HepG2 (cell line): Measurements from ENCODE around the gene LMBRD2. TPM values are rescaled to one million over a fixed set of nuclear protein-coding genes. Genes with fewer than 3 reads are reported as not detected.

Source experiments
- ARHGAP35 ChIP-seq: sonication (generic); formaldehyde crosslinking; IDR thresholded peaks from 2 replicates; pipeline ENCODE4 v1.9.0; 2022; ENCODE audit warnings: mild to moderate bottlenecking, inconsistent platforms, moderate library complexity, missing genetic modification reagents, borderline replicate concordance
- ARID3A ChIP-seq: IDR thresholded peaks from 2 replicates; pipeline ENCODE4 v1.6.1; 2012; ENCODE audit warnings: low read depth, low read length, improper control_type of control experiment
- BCLAF1 ChIP-seq: fragments of 450-650 bp; IDR thresholded peaks from 2 replicates; pipeline ENCODE4 v1.6.1; 2017; ENCODE audit warnings: mild to moderate bottlenecking
- FOXO4 ChIP-seq: sonication (generic); formaldehyde crosslinking; conservative IDR thresholded peaks from 2 replicates; pipeline ENCODE4 v1.8.1; 2023; ENCODE audit warnings: missing genetic modification reagents
- FUBP1 ChIP-seq: sonication (generic); formaldehyde crosslinking; IDR thresholded peaks from 2 replicates; pipeline ENCODE4 v1.5.1; 2020; ENCODE audit warnings: missing genetic modification reagents, mild to moderate bottlenecking, borderline replicate concordance
- HHEX ChIP-seq: IDR thresholded peaks from 2 replicates; pipeline ENCODE4 v1.6.1; 2016; ENCODE audit warnings: control low read depth
- IKZF4 ChIP-seq: sonication (generic); formaldehyde crosslinking; IDR thresholded peaks from 2 replicates; pipeline ENCODE4 v1.5.1; 2020; ENCODE audit warnings: borderline replicate concordance, mild to moderate bottlenecking, low read depth, missing genetic modification reagents; ENCODE audit errors: not compliant biosample characterization
- KLF6 ChIP-seq: IDR thresholded peaks from 2 replicates; pipeline ENCODE4 v1.8.0; 2016; ENCODE audit warnings: missing biosample characterization, missing genetic modification reagents
- MEF2D ChIP-seq: sonication (generic); formaldehyde crosslinking; IDR thresholded peaks from 2 replicates; pipeline ENCODE4 v1.5.1; 2020; ENCODE audit warnings: mild to moderate bottlenecking, missing genetic modification reagents
- RBAK ChIP-seq: sonication (generic); formaldehyde crosslinking; IDR thresholded peaks from 2 replicates; pipeline ENCODE4 v1.5.1; 2020; ENCODE audit warnings: mild to moderate bottlenecking, missing genetic modification reagents
- RELA ChIP-seq: sonication (generic); formaldehyde crosslinking; IDR thresholded peaks from 2 replicates; pipeline ENCODE4 v1.4.0; 2020; ENCODE audit warnings: missing genetic modification reagents
- SNRNP70 ChIP-seq: fragments of 200-400 bp; formaldehyde crosslinking; IDR thresholded peaks from 2 replicates; pipeline ENCODE4 v1.6.1; 2017; ENCODE audit warnings: mild to moderate bottlenecking, low read depth, low read length, moderate library complexity
- THAP7 ChIP-seq: sonication (generic); formaldehyde crosslinking; IDR thresholded peaks from 2 replicates; pipeline ENCODE4 v1.8.1; 2023; ENCODE audit warnings: mild to moderate bottlenecking, missing genetic modification reagents
- ZBTB43 ChIP-seq: sonication (generic); formaldehyde crosslinking; conservative IDR thresholded peaks from 2 replicates; pipeline ENCODE4 v1.4.0; 2020; ENCODE audit warnings: missing genetic modification reagents
- ZC3H4 ChIP-seq: sonication (generic); formaldehyde crosslinking; IDR thresholded peaks from 2 replicates; pipeline ENCODE4 v1.4.0; 2020; ENCODE audit warnings: missing genetic modification reagents, borderline replicate concordance
- ZFP37 ChIP-seq: sonication (generic); formaldehyde crosslinking; IDR thresholded peaks from 2 replicates; pipeline ENCODE4 v1.4.0; 2020; ENCODE audit warnings: missing genetic modification reagents, borderline replicate concordance
- ZNF343 ChIP-seq: sonication (generic); formaldehyde crosslinking; IDR thresholded peaks from 2 replicates; pipeline ENCODE4 v1.4.0; 2020; ENCODE audit warnings: mild to moderate bottlenecking, missing genetic modification reagents
- polyA plus RNA-seq, 8 experiments: library from polyadenylated mRNA; depleted of rRNA in 3 of 8; stranded (reverse) in 7 of 8; unstranded in 1 of 8; fragments of >200 nt; fragmentation: Illumina TruSeq in 4 of 8; extraction: Trizol in 4 of 8; gene quantifications; 2 replicates each; pipeline versions ENCODE4 v1.2.1 to v1.2.3, GENCODE V29; 2011 to 2016; ENCODE audit warnings: low read depth in 4 of 8, missing spikeins in 1 of 8, mixed read lengths in 1 of 8; ENCODE audit not compliant: insufficient read depth in 1 of 8
- total RNA-seq, 5 experiments: library from RNA; depleted of rRNA; stranded (reverse); fragments of >200 nt; fragmentation: Illumina TruSeq; extraction: Trizol; gene quantifications; 2 replicates each; pipeline ENCODE4 v1.2.3, GENCODE V29; 2016; ENCODE audit warnings: low read depth in 1 of 5

Gene LMBRD2
- total and polyA plus RNA-seq, 2 of the 13 experiments (the other 11 are each of a cell fraction or from before 2014, with no cell fraction given) = 2.0 to 4.7 TPM

GRCh38 chr5:36180556-36181350 is 29.1 kb upstream of the LMBRD2 start (continued):
- no peak for TF ChIP-seq FUBP1 (CRISPR knock-in tag)
- no peak for TF ChIP-seq RELA
- TF ChIP-seq KLF6 (CRISPR knock-in tag) = no peak; the same call in 1 of the 2 replicates
- 0 out of 2 replicates have a peak, but pooled peaks have one; percentile 67 for TF ChIP-seq ZBTB43 (CRISPR knock-in tag)
- no peak for TF ChIP-seq ZC3H4 (CRISPR knock-in tag)
- peak; percentile 65; the same call in 1 of the 2 replicates for TF ChIP-seq MEF2D (CRISPR knock-in tag)
- TF ChIP-seq RBAK (CRISPR knock-in tag) = no peak
- TF ChIP-seq BCLAF1 = no peak
- TF ChIP-seq ZFP37 (CRISPR knock-in tag) = no peak
- no peak for TF ChIP-seq FOXO4 (CRISPR knock-in tag)
- TF ChIP-seq SNRNP70 = no peak
- no peak for TF ChIP-seq THAP7 (CRISPR knock-in tag)
- TF ChIP-seq ARHGAP35 (CRISPR knock-in tag) = no peak
- TF ChIP-seq ARID3A = peak; percentile 91
- TF ChIP-seq ZNF343 (CRISPR knock-in tag) = 0 out of 2 replicates have a peak, but pooled peaks have one; percentile 34
- TF ChIP-seq HHEX (CRISPR knock-in tag) = peak; percentile 47; the same call in 1 of the 2 replicates
- no peak for TF ChIP-seq IKZF4 (CRISPR knock-in tag)
